ENCODE measurements around the gene ZNF599. TPM values are rescaled to one million over a fixed set of nuclear protein-coding genes. Genes with fewer than 3 reads are reported as not detected.

The ZNF599 gene
- total and polyA plus RNA-seq, 2 of the 13 experiments (the other 11 are each of a cell fraction or from before 2014, with no cell fraction given) = 5.8 to 7.3 TPM

- TF ChIP-seq CREM (IDR thresholded peaks at IDR 0.05) = peak; percentile 90
- TF ChIP-seq CREM (CRISPR knock-in tag; IDR thresholded peaks at IDR 0.05) = peak; percentile 30; the same call in 1 of the 2 replicates
- TF ChIP-seq KAT7 (CRISPR knock-in tag; IDR thresholded peaks at IDR 0.05; ENCODE audit: borderline replicate concordance) = peak; percentile 53; the same call in 1 of the 2 replicates
- TF ChIP-seq RBFOX2 (IDR thresholded peaks at IDR 0.05; ENCODE audit: low read depth, low read length) = peak; percentile 97
- TF ChIP-seq ZNF777 (CRISPR knock-in tag; IDR thresholded peaks at IDR 0.05) = peak; percentile 49; the same call in 1 of the 2 replicates
- TF ChIP-seq ELF4 (CRISPR knock-in tag; IDR thresholded peaks at IDR 0.05; ENCODE audit: borderline replicate concordance) = peak; percentile 97
- TF ChIP-seq POLR2AphosphoS2 (IDR thresholded peaks at IDR 0.05; ENCODE audit: low read depth, low read length) = no peak
- peak; percentile 85 for TF ChIP-seq ZNF639 (CRISPR knock-in tag; conservative IDR thresholded peaks at IDR 0.05)
- TF ChIP-seq ZNF292 (CRISPR knock-in tag; IDR thresholded peaks at IDR 0.05; ENCODE audit: borderline replicate concordance, low read depth) = no peak
- TF ChIP-seq PCBP2 (optimal IDR thresholded peaks at IDR 0.05; ENCODE audit: low read depth, low read length, poor library complexity, severe bottlenecking) = no peak
- peak; percentile 42; the same call in 1 of the 2 replicates for TF ChIP-seq MYNN (CRISPR knock-in tag; IDR thresholded peaks at IDR 0.05; ENCODE audit: low read depth)
- TF ChIP-seq PCBP1 (IDR thresholded peaks at IDR 0.05; ENCODE audit: borderline replicate concordance, low read depth, low read length) = no peak
- TF ChIP-seq, protein P1, sequence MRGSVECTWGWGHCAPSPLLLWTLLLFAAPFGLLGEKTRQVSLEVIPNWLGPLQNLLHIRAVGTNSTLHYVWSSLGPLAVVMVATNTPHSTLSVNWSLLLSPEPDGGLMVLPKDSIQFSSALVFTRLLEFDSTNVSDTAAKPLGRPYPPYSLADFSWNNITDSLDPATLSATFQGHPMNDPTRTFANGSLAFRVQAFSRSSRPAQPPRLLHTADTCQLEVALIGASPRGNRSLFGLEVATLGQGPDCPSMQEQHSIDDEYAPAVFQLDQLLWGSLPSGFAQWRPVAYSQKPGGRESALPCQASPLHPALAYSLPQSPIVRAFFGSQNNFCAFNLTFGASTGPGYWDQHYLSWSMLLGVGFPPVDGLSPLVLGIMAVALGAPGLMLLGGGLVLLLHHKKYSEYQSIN (CRISPR knock-in tag; IDR thresholded peaks at IDR 0.05; ENCODE audit: borderline replicate concordance) = no peak
- no peak for TF ChIP-seq TRAFD1 (CRISPR knock-in tag; IDR thresholded peaks at IDR 0.05; ENCODE audit: borderline replicate concordance)
- TF ChIP-seq MXD4 (CRISPR knock-in tag; IDR thresholded peaks at IDR 0.05) = peak; percentile 63
- TF ChIP-seq PRPF4 (IDR thresholded peaks at IDR 0.05; ENCODE audit: low read depth, low read length, poor library complexity, severe bottlenecking) = no peak
- TF ChIP-seq HNRNPH1 (optimal IDR thresholded peaks at IDR 0.05; ENCODE audit: low read depth, low read length) = no peak
- peak; percentile 67; the same call in 1 of the 2 replicates for TF ChIP-seq ZBTB38 (CRISPR knock-in tag; IDR thresholded peaks at IDR 0.05)
- no peak for TF ChIP-seq ZFAT (CRISPR knock-in tag; conservative IDR thresholded peaks at IDR 0.05)
- no peak for TF ChIP-seq MLLT10 (CRISPR knock-in tag; IDR thresholded peaks at IDR 0.05)
- TF ChIP-seq ATF2 (CRISPR knock-in tag; IDR thresholded peaks at IDR 0.05) = no peak; the same call in none of the 2 replicates
- peak; percentile 52; the same call in 1 of the 2 replicates for TF ChIP-seq ZNF878 (CRISPR knock-in tag; IDR thresholded peaks at IDR 0.05)
- TF ChIP-seq REXO4 (CRISPR knock-in tag; IDR thresholded peaks at IDR 0.05; ENCODE audit: borderline replicate concordance) = no peak
- no peak for TF ChIP-seq SIN3B (IDR thresholded peaks at IDR 0.05; ENCODE audit: low read length)
These were observed 39.1 kb downstream of the ZNF599 start, which contains the start of gene ZNF181 (continued) for GRCh38 chr19:34733746-34734536.

Data from HepG2 (cell line).